Type B pancreatic cell (in vitro differentiated cells): Measurements from ENCODE around the gene MAOA. TPM values are rescaled to one million over a fixed set of nuclear protein-coding genes. Genes with fewer than 3 reads are reported as not detected.

Experiments used
- DNase-seq: peaks from one replicate; pipeline ENCODE4 v3.0.0; 2021; ENCODE audit warnings: mixed read lengths; ENCODE audit not compliant: unreplicated experiment; ENCODE audit errors: extremely low spot score
- H3K27ac Mint-ChIP-seq: 2 replicates; pipeline ENCODE4 v1.8.0; 2021; ENCODE audit warnings: mild to moderate bottlenecking, mixed read lengths
- H3K27me3 Mint-ChIP-seq: 2 replicates; pipeline ENCODE4 v1.8.0; 2021; ENCODE audit warnings: mixed read lengths
- H3K36me3 Mint-ChIP-seq: 2 replicates; pipeline ENCODE4 v1.8.0; 2021; ENCODE audit warnings: mixed read lengths
- H3K4me1 Mint-ChIP-seq: one replicate; pipeline ENCODE4 v1.8.0; 2021; ENCODE audit warnings: mixed read lengths; ENCODE audit not compliant: unreplicated experiment
- H3K4me3 Mint-ChIP-seq: 2 replicates; pipeline ENCODE4 v1.8.0; 2021; ENCODE audit warnings: mild to moderate bottlenecking, mixed read lengths
- H3K9me3 Mint-ChIP-seq: 2 replicates; pipeline ENCODE4 v1.8.0; 2021; ENCODE audit warnings: mixed read lengths
- CTCF ChIP-seq: fragments of 200-600 bp; sonication (generic); conservative IDR thresholded peaks from 2 replicates; pipeline ENCODE4 v1.5.0; 2021; ENCODE audit warnings: antibody characterized with exemption, mild to moderate bottlenecking
- total RNA-seq: library from RNA; stranded (reverse); gene quantifications from 2 replicates; pipeline ENCODE4 v1.2.1, GENCODE V29; 2021; ENCODE audit warnings: low replicate concordance

The MAOA gene
- total RNA-seq, 1 donor from 2014 or later, result 18.9 TPM

- Mint-ChIP-seq H3K27me3 (no peaks in the 10 kb centered on the region), H3K27ac (peak overlapping the region; percentile 99), H3K4me3 (peak overlapping the region; percentile 93), H3K9me3 (no peaks in the 10 kb centered on the region), H3K4me1 (no peaks in the 10 kb centered on the region), H3K36me3 (no peaks in the 10 kb centered on the region)
- peak; percentile 47 for TF ChIP-seq CTCF
- DNase-seq, result peak; percentile 87
Measured at GRCh38 chrX:43654431-43655150, 1.5 kb upstream of the MAOA start.

- Mint-ChIP-seq H3K27ac (peak overlapping the region; percentile 81), H3K36me3 (no peaks in the 10 kb centered on the region), H3K9me3 (no peaks in the 10 kb centered on the region), H3K27me3 (no peaks in the 10 kb centered on the region), H3K4me1 (no peaks in the 10 kb centered on the region), H3K4me3 (peak overlapping the region; percentile 93)
- DNase-seq, result no peak
- peak; percentile 3 for TF ChIP-seq CTCF
Measured at GRCh38 chrX:43655151-43656004, 721 bp upstream of the MAOA start.

GRCh38 chrX:43657671-43658070 lies 1.6 kb downstream of the MAOA start:
- TF ChIP-seq CTCF, result no peak
- H3K27me3 Mint-ChIP-seq, result no peaks in the 10 kb centered on the region
- no peaks in the 10 kb centered on the region for H3K36me3 Mint-ChIP-seq
- H3K9me3 Mint-ChIP-seq, result no peaks in the 10 kb centered on the region
- H3K27ac Mint-ChIP-seq, result no peak overlapping the region
- no peaks in the 10 kb centered on the region for H3K4me1 Mint-ChIP-seq
- DNase-seq, result no peak
- H3K4me3 Mint-ChIP-seq, result peak overlapping the region; percentile 73

GRCh38 chrX:43661521-43662240 lies 5.6 kb downstream of the MAOA start:
- TF ChIP-seq CTCF, result no peak
- H3K4me1 Mint-ChIP-seq, result no peaks in the 10 kb centered on the region
- DNase-seq, result no peak
- H3K36me3 Mint-ChIP-seq, result no peaks in the 10 kb centered on the region
- no peaks in the 10 kb centered on the region for H3K27me3 Mint-ChIP-seq
- no peak overlapping the region for H3K4me3 Mint-ChIP-seq
- H3K27ac Mint-ChIP-seq, result no peak overlapping the region
- H3K9me3 Mint-ChIP-seq, result no peaks in the 10 kb centered on the region

GRCh38 chrX:43663173-43663572 lies 7.1 kb downstream of the MAOA start:
- no peaks in the 10 kb centered on the region for H3K4me1 Mint-ChIP-seq
- H3K9me3 Mint-ChIP-seq, result no peaks in the 10 kb centered on the region
- no peak for DNase-seq
- TF ChIP-seq CTCF, result no peak
- no peak overlapping the region for H3K27ac Mint-ChIP-seq
- H3K27me3 Mint-ChIP-seq, result no peaks in the 10 kb centered on the region
- no peaks in the 10 kb centered on the region for H3K36me3 Mint-ChIP-seq
- no peak overlapping the region for H3K4me3 Mint-ChIP-seq
